H1 (cell line): Measurements from ENCODE around the gene COL1A1. TPM values are rescaled to one million over a fixed set of nuclear protein-coding genes. Genes with fewer than 3 reads are reported as not detected.

Experiments used
- CTCF ChIA-PET: fragments of 300-600 bp; sonication (Branson Sonifier 250); formaldehyde crosslinking; loops from one replicate; lab custom pipeline; 2021; ENCODE audit not compliant: partially characterized antibody; lab: Charles Lee
- POLR2A ChIA-PET: fragments of 300-600 bp; sonication (Branson Sonifier 250); formaldehyde crosslinking; loops from one replicate; lab custom pipeline; 2021; ENCODE audit warnings: inconsistent platforms; ENCODE audit not compliant: partially characterized antibody; lab: Charles Lee
- DNase-seq, 2 experiments: peaks; one replicate each; pipeline versions ENCODE4 v3.0.0 to v3.0.0-alpha.2; 2010 to 2022; ENCODE audit warnings: low spot score in 2 of 2, low read depth in 1 of 2, mixed read lengths in 1 of 2
- FAIRE-seq: peaks from 2 replicates; lab custom pipeline; 2011; peaks lifted over from hg19 to GRCh38; lab: Jason Lieb, UNC
- H2AFZ ChIP-seq: 2 replicates; pipeline ENCODE4 v1.8.1; 2012; ENCODE audit warnings: low read length, inconsistent platforms
- H2AK5ac ChIP-seq: 2 replicates; pipeline ENCODE4 v1.6.1; 2013; ENCODE audit warnings: low read depth, low read length
- H2BK120ac ChIP-seq: replicated peaks from 2 replicates; pipeline ENCODE3; 2013; ENCODE audit warnings: low read depth, low read length, inconsistent platforms
- H2BK12ac ChIP-seq: 2 replicates; pipeline ENCODE4 v1.6.1; 2013; ENCODE audit warnings: low read depth, low read length
- H2BK15ac ChIP-seq: 2 replicates; pipeline ENCODE4 v1.6.1; 2013; ENCODE audit warnings: low read length
- H2BK20ac ChIP-seq: 2 replicates; pipeline ENCODE4 v1.6.1; 2013; ENCODE audit warnings: low read length
- H2BK5ac ChIP-seq: 2 replicates; pipeline ENCODE4 v1.6.1; 2013; ENCODE audit warnings: low read depth, low read length
- H3K14ac ChIP-seq: 2 replicates; pipeline ENCODE4 v1.6.1; 2013; ENCODE audit warnings: inconsistent platforms; ENCODE audit not compliant: insufficient read length
- H3K18ac ChIP-seq: 2 replicates; pipeline ENCODE4 v1.6.1; 2013; ENCODE audit warnings: low read length; ENCODE audit errors: extremely low read depth
- H3K23ac ChIP-seq: 2 replicates; pipeline ENCODE4 v1.6.1; 2013; ENCODE audit warnings: inconsistent platforms; ENCODE audit not compliant: insufficient read length
- H3K23me2 ChIP-seq: 2 replicates; pipeline ENCODE4 v1.6.1; 2013; ENCODE audit warnings: low read depth, low read length
- H3K27ac ChIP-seq: 2 replicates; pipeline ENCODE4 v1.6.1; 2011; ENCODE audit warnings: low read depth, low read length, inconsistent platforms
- H3K27me3 ChIP-seq, 4 experiments: replicated peaks in 1 of 4; 1 replicate in 1 of 4; 2 replicates in 3 of 4; pipeline versions ENCODE4 v1.6.1 to v1.8.1; 2011 to 2013; ENCODE audit warnings: low read length in 3 of 4, mild to moderate bottlenecking in 3 of 4, inconsistent platforms in 2 of 4, mixed read lengths in 2 of 4, moderate library complexity in 1 of 4; ENCODE audit not compliant: control insufficient read depth in 3 of 4, insufficient read depth in 3 of 4; ENCODE audit errors: extremely low read depth in 1 of 4
- H3K36me3 ChIP-seq, 4 experiments: 2 replicates each; pipeline versions ENCODE4 v1.6.1 to v1.8.1; 2011 to 2013; ENCODE audit warnings: mild to moderate bottlenecking in 4 of 4, low read length in 3 of 4, moderate library complexity in 2 of 4, control low read depth in 1 of 4, inconsistent platforms in 1 of 4; ENCODE audit not compliant: insufficient read depth in 4 of 4, control insufficient read depth in 2 of 4
- H3K4ac ChIP-seq: replicated peaks from 2 replicates; pipeline ENCODE3; 2013; ENCODE audit warnings: low read length, low read depth, mixed read lengths, inconsistent platforms; ENCODE audit not compliant: insufficient read length
- H3K4me1 ChIP-seq, 4 experiments: replicated peaks in 1 of 4; 1 replicate in 1 of 4; 2 replicates in 3 of 4; pipeline versions ENCODE4 v1.6.1 to v1.8.1; 2011 to 2013; ENCODE audit warnings: low read length in 3 of 4, inconsistent platforms in 2 of 4, mixed read lengths in 1 of 4; ENCODE audit not compliant: insufficient read depth in 4 of 4, control insufficient read depth in 3 of 4
- H3K4me2 ChIP-seq, 2 experiments: 2 replicates each; pipeline versions ENCODE4 v1.6.1 to v1.8.1; 2011 to 2013; ENCODE audit warnings: low read depth in 2 of 2, low read length in 2 of 2, control low read depth in 1 of 2, inconsistent platforms in 1 of 2, mild to moderate bottlenecking in 1 of 2; ENCODE audit not compliant: insufficient read depth in 1 of 2
- H3K4me3 ChIP-seq, 4 experiments: fragments of 200-600, 300-600 bp in 1 of 4; sonication (generic), shearing (Covaris generic), sonication (Bioruptor Twin) in 1 of 4; 2 replicates each; pipeline versions ENCODE4 v1.5.1 to v1.8.1; 2011 to 2016; ENCODE audit warnings: low read length in 4 of 4, low read depth in 3 of 4, control low read depth in 2 of 4, inconsistent platforms in 2 of 4, mild to moderate bottlenecking in 2 of 4, mixed read lengths in 1 of 4, moderate library complexity in 1 of 4; ENCODE audit not compliant: insufficient read depth in 2 of 4; ENCODE audit errors: extremely low read depth in 1 of 4
- H3K56ac ChIP-seq: replicated peaks from 2 replicates; pipeline ENCODE3; 2013; ENCODE audit warnings: low read depth, mild to moderate bottlenecking, mixed read lengths, low read length, inconsistent platforms; ENCODE audit not compliant: insufficient read length
- H3K79me1 ChIP-seq: 2 replicates; pipeline ENCODE4 v1.6.1; 2013; ENCODE audit warnings: low read depth, low read length, control low read depth
- H3K79me2 ChIP-seq, 2 experiments: 2 replicates each; pipeline versions ENCODE4 v1.6.1 to v1.8.1; 2012 to 2013; ENCODE audit warnings: low read length in 2 of 2, mild to moderate bottlenecking in 2 of 2, inconsistent platforms in 1 of 2; ENCODE audit not compliant: insufficient read depth in 2 of 2, control insufficient read depth in 1 of 2
- H3K9ac ChIP-seq, 4 experiments: replicated peaks in 1 of 4; 1 replicate in 1 of 4; 2 replicates in 3 of 4; pipeline versions ENCODE4 v1.6.1 to v1.8.1; 2011 to 2013; ENCODE audit warnings: low read depth in 3 of 4, low read length in 3 of 4, control low read depth in 2 of 4, mild to moderate bottlenecking in 2 of 4, moderate library complexity in 2 of 4, inconsistent platforms in 1 of 4; ENCODE audit errors: extremely low read depth in 1 of 4
- H3K9me3 ChIP-seq, 2 experiments: 2 replicates each; pipeline versions ENCODE4 v1.6.1 to v1.8.1; 2012 to 2013; ENCODE audit warnings: mild to moderate bottlenecking in 2 of 2, moderate library complexity in 2 of 2, control low read depth in 1 of 2, inconsistent platforms in 1 of 2, low read depth in 1 of 2, low read length in 1 of 2, mixed read lengths in 1 of 2; ENCODE audit not compliant: insufficient read depth in 2 of 2
- H4K20me1 ChIP-seq, 2 experiments: replicated peaks in 1 of 2; 2 replicates each; pipeline versions ENCODE3 to v1.8.1; 2011 to 2013; ENCODE audit warnings: inconsistent platforms in 2 of 2, low read length in 2 of 2, mild to moderate bottlenecking in 1 of 2; ENCODE audit not compliant: insufficient read depth in 2 of 2, control insufficient read depth in 1 of 2
- H4K5ac ChIP-seq: 2 replicates; pipeline ENCODE4 v1.6.1; 2013; ENCODE audit warnings: low read length, low read depth, mixed read lengths, inconsistent platforms; ENCODE audit not compliant: insufficient read length
- H4K8ac ChIP-seq: 2 replicates; pipeline ENCODE4 v1.8.0; 2013; ENCODE audit warnings: mild to moderate bottlenecking, moderate library complexity, low read length, inconsistent platforms; ENCODE audit not compliant: insufficient read depth; ENCODE audit errors: extremely low read depth
- H4K91ac ChIP-seq: replicated peaks from 2 replicates; pipeline ENCODE3; 2013; ENCODE audit warnings: low read length, mixed read lengths, inconsistent platforms; ENCODE audit not compliant: insufficient read length
- CEBPB ChIP-seq: IDR thresholded peaks from 2 replicates; pipeline ENCODE4 v1.6.1; 2012; ENCODE audit warnings: low read depth, low read length
- SRF ChIP-seq: IDR thresholded peaks from 2 replicates; pipeline ENCODE4 v1.6.1; 2011; ENCODE audit warnings: mild to moderate bottlenecking, low read depth, low read length, moderate library complexity
- WGBS, 2 experiments: shearing (Covaris generic) in 1 of 2; methylation state at CpG; one replicate each; pipeline versions ENCODE4 v1.1.6 to v1.1.7; 2013 to 2015; ENCODE audit warnings: low lambda C conversion rate in 2 of 2, mixed read lengths in 2 of 2, inconsistent platforms in 1 of 2, low coverage in 1 of 2, missing lambda C conversion rate in 1 of 2; ENCODE audit not compliant: insufficient replicate concordance in 2 of 2, insufficient coverage in 1 of 2, insufficient read length in 1 of 2; ENCODE audit errors: extremely low coverage in 1 of 2, missing lambda C conversion rate in 1 of 2; 5-methylcytosine and 5-hydroxymethylcytosine counted together
- polyA plus RNA-seq, 7 experiments: library from polyadenylated mRNA; depleted of rRNA in 3 of 7; stranded (reverse) in 5 of 7; unstranded in 2 of 7; fragments of >200 nt in 5 of 7; fragments of 200-250 nt in 2 of 7; gene quantifications; 1 replicate in 5 of 7; 2 replicates in 1 of 7; 4 replicates in 1 of 7; pipeline versions ENCODE4 v1.2.1 to v1.2.3, GENCODE V29; 2011 to 2013; ENCODE audit warnings: missing spikeins in 2 of 7, mixed read lengths in 2 of 7
- total RNA-seq: library from RNA; stranded (reverse); fragmentation: NEBNext Ultra II Directional; extraction: Animal tissue kit (Norgen Biotek cat#: 25700); gene quantifications from 2 replicates; pipeline ENCODE4 v1.2.1, GENCODE V29; 2021

The COL1A1 gene
- total and polyA plus RNA-seq, 2 of the 8 experiments (the other 6 are each of a cell fraction or from before 2014, with no cell fraction given), result 14.1 to 80.4 TPM

DNA sequence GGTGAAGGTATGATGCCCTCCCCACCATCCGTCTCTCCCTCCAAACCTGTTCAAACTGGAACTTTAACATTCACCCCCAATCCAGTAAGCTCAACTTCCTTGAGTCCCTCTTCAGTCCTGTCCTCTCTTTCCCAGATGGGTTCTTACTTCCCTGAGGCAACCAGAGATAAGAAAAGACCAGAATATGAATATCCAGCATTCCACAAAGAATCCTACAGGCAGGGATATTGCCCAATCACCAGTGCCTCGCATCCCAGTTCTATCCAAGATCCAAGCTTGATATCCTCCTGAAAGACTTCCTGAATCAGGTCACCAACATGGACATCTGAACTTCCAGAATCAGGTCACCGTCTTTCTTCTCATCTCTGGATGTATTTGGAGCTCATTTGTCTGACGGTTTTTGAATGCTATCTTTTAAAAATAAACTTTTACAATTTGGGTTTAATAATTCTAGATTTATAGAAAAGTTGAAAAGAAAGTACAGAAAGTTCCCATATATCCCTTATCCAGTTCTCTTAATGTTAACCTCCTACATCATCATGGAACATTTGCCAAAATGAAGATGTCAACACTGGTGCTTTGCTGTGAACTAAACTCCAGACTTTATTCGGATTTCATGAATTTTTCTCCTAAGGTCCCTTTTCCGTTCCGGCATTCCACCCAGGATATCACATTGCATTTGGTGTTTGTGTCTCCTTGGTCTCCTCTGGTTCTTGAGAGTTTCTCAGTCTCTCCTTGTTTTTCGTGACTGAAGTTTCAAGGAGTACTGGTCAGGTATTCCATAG, 13.7 kb upstream of the COL1A1 start:
- TF ChIP-seq CEBPB (peak; percentile 41; the same call in 1 of the 2 replicates), SRF (no peak)
- no peaks in the 10 kb centered on the region for H3K9me3 ChIP-seq
- no peak overlapping the region for H3K9ac ChIP-seq
- ChIA-PET POLR2A (interaction anchor here (1.2 kb wide), 2 partner anchors 25 to 52 kb away, joined by 3 read pairs; no protein-coding TSS in a partner anchor), CTCF (interaction anchor here (0.5 to 24.4 kb wide), 13 partner anchors 10 to 286 kb away, joined by 3 to 1349 read pairs (median 4); partner anchors contain the start of genes COL1A1 and TMEM92)
- no peak overlapping the region for H4K8ac ChIP-seq
- peak overlapping the region; percentile 69; the same call in 1 of the 2 replicates for H2BK20ac ChIP-seq
- H2BK5ac ChIP-seq, result no peak overlapping the region
- H3K27ac ChIP-seq, result no peak overlapping the region
- 76% methylated on average over 8 of the region's 8 CpGs; no CpG with 5 or more reads in 1 of the 2 experiments for WGBS, 2 experiments
- H3K79me1 ChIP-seq, result no peaks in the 10 kb centered on the region
- H3K56ac ChIP-seq, result no peak overlapping the region
- no peaks in the 10 kb centered on the region for H4K20me1 ChIP-seq
- no peak overlapping the region for H2AK5ac ChIP-seq
- no peaks in the 10 kb centered on the region; the same call in 1 of the 2 replicates for H3K23me2 ChIP-seq
- FAIRE-seq (no peak), DNase-seq (no peak)
- no peak overlapping the region for H3K4me3 ChIP-seq
- H4K91ac ChIP-seq, result no peak overlapping the region
- H2BK15ac ChIP-seq, result no peak overlapping the region
- H4K5ac ChIP-seq, result no peak overlapping the region
- no peak overlapping the region for H3K23ac ChIP-seq
- no peak overlapping the region for H3K14ac ChIP-seq
- H3K27me3 ChIP-seq, result no peaks in the 10 kb centered on the region; a peak in 1 of 7 replicates
- H2BK120ac ChIP-seq, result no peak overlapping the region
- H3K79me2 ChIP-seq, result no peaks in the 10 kb centered on the region
- H2AFZ ChIP-seq, result no peak overlapping the region
- H3K4me1 ChIP-seq, result peaks cover 11 to 27% (median 18%) of the 10 kb centered on the region in 4 experiments
- no peak overlapping the region for H3K4me2 ChIP-seq
- H3K18ac ChIP-seq, result no peak overlapping the region
- H2BK12ac ChIP-seq, result no peak overlapping the region
- no peak overlapping the region for H3K4ac ChIP-seq
- H3K36me3 ChIP-seq, result no peaks in the 10 kb centered on the region
